GM12878 (cell line): Measurements from ENCODE around the gene DBNL. TPM values are rescaled to one million over a fixed set of nuclear protein-coding genes. Genes with fewer than 3 reads are reported as not detected.

Experiments
- BCL11A ChIP-seq: IDR thresholded peaks from 2 replicates; pipeline ENCODE4 v1.6.1; 2011; ENCODE audit warnings: low read depth, low read length
- E4F1 ChIP-seq: fragments of 450-650 bp; IDR thresholded peaks from 2 replicates; pipeline ENCODE4 v1.6.1; 2018; ENCODE audit warnings: borderline replicate concordance, mild to moderate bottlenecking; ENCODE audit not compliant: partially characterized antibody
- KAT2A ChIP-seq: conservative IDR thresholded peaks from 2 replicates; pipeline ENCODE4 v1.6.1; 2011; ENCODE audit warnings: low read depth, low read length; ENCODE audit not compliant: control insufficient read depth
- MLLT1 ChIP-seq: fragments of 450-650 bp; IDR thresholded peaks from 2 replicates; pipeline ENCODE4 v1.6.1; 2016; ENCODE audit warnings: mild to moderate bottlenecking
- MTA3 ChIP-seq: IDR thresholded peaks from 2 replicates; pipeline ENCODE4 v1.6.1; 2012; ENCODE audit warnings: low read length, inconsistent platforms, borderline replicate concordance
- SIN3A ChIP-seq: IDR thresholded peaks from 2 replicates; pipeline ENCODE4 v1.6.1; 2012; ENCODE audit warnings: low read depth, low read length, improper control_type of control experiment
- ZBTB11 ChIP-seq: fragments of 450-650 bp; formaldehyde crosslinking; IDR thresholded peaks from 2 replicates; pipeline ENCODE4 v1.5.0; 2022; ENCODE audit warnings: mild to moderate bottlenecking, missing genetic modification characterization
- polyA plus RNA-seq, 11 experiments: library from polyadenylated mRNA; depleted of rRNA in 4 of 11; unstranded in 6 of 11; stranded (reverse) in 5 of 11; fragments of >200 nt; fragmentation: Nextera tagmentation in 4 of 11; fragmentation: Illumina TruSeq in 1 of 11; extraction: Ambion mirVana in 4 of 11; extraction: Trizol in 1 of 11; gene quantifications; 1 replicate in 1 of 11; 2 replicates in 10 of 11; pipeline versions ENCODE4 v1.2.1 to v1.2.3, GENCODE V29; 2011 to 2016; ENCODE audit warnings: inconsistent platforms in 2 of 11, missing spikeins in 2 of 11, low read depth in 1 of 11
- total RNA-seq, 4 experiments: library from RNA; depleted of rRNA in 3 of 4; stranded (reverse); fragments of >200 nt in 3 of 4; fragmentation: Illumina TruSeq in 1 of 4; extraction: Trizol in 1 of 4; gene quantifications; 2 replicates each; pipeline versions ENCODE4 v1.2.1 to v1.2.3, GENCODE V29; 2013 to 2021

The DBNL gene
- total and polyA plus RNA-seq, 10 of the 15 experiments (the other 5 are each of a cell fraction or from before 2014, with no cell fraction given), result 4.1 to 179 (median 84.3) TPM

- TF ChIP-seq SIN3A, result no peak
- TF ChIP-seq MTA3, result peak; percentile 75; the same call in 1 of the 2 replicates
- no peak for TF ChIP-seq E4F1
- no peak for TF ChIP-seq MLLT1
- TF ChIP-seq BCL11A, result no peak
- no peak for TF ChIP-seq KAT2A
- no peak for TF ChIP-seq ZBTB11 (CRISPR knock-in tag)
Measured at GRCh38 chr7:44067064-44067951, 22.8 kb downstream of the DBNL start (continued).
